Right atrium auricular region (tissue), 2 donors: Measurements from ENCODE around the gene NINJ1. TPM values are rescaled to one million over a fixed set of nuclear protein-coding genes. Genes with fewer than 3 reads are reported as not detected.
A peak's percentile ranks its signal among the peaks of the same experiment; 100 is the strongest.

Source experiments
- DNase-seq: peaks from one replicate; pipeline ENCODE4 v3.0.0-alpha.2; 2019; ENCODE audit warnings: low spot score
- H3K27ac ChIP-seq, 2 donors: fragments of 200-600 bp; sonication (generic); 1 replicate in 1 of 2; 2 replicates in 1 of 2; pipeline ENCODE4 v1.5.1; 2016 to 2019
- H3K27me3 ChIP-seq, 2 donors: fragments of 200-600 bp; sonication (generic); one replicate each; pipeline versions ENCODE4 v1.5.1 to v1.6.0; 2017 to 2019
- H3K36me3 ChIP-seq: fragments of 200-600 bp; sonication (generic); one replicate; pipeline ENCODE4 v1.5.1; 2016
- H3K4me1 ChIP-seq, 2 donors: fragments of 200-600 bp; sonication (generic); one replicate each; pipeline versions ENCODE4 v1.5.1 to v1.6.0; 2017 to 2019
- H3K4me3 ChIP-seq, 2 donors: fragments of 200-600 bp; sonication (generic); 1 replicate in 1 of 2; 2 replicates in 1 of 2; pipeline ENCODE4 v1.5.1; 2017 to 2019; ENCODE audit warnings: mild to moderate bottlenecking in 1 of 2, moderate library complexity in 1 of 2
- H3K9me3 ChIP-seq, 2 donors: fragments of 200-600 bp; sonication (generic); one replicate each; pipeline ENCODE4 v1.5.1; 2019
- CTCF ChIP-seq, 2 donors: fragments of 200-600 bp; sonication (generic); IDR thresholded peaks; one replicate each; pipeline ENCODE4 v1.5.1; 2019; ENCODE audit warnings: antibody characterized with exemption in 2 of 2
- total RNA-seq, 2 donors: library from RNA; depleted of rRNA; stranded (reverse); fragments of >200 nt; gene quantifications; one replicate each; pipeline ENCODE4 v1.1.0, GENCODE V29; 2016

NINJ1 gene
- total RNA-seq, 2 donors from 2014 or later: 65.5 to 89.4 TPM

GRCh38 chr9:93100276-93100636, 33.8 kb downstream of the NINJ1 start:
- peaks cover 0 to 33% of the 10 kb centered on the region in 2 donors for H3K4me1 ChIP-seq
- no peak for DNase-seq
- TF ChIP-seq CTCF (IDR thresholded peaks at IDR 0.05): no peak
- H3K27ac ChIP-seq: no peak overlapping the region
- H3K36me3 ChIP-seq: no peaks in the 10 kb centered on the region
- no peaks in the 10 kb centered on the region for H3K9me3 ChIP-seq
- H3K4me3 ChIP-seq: no peak overlapping the region
- H3K27me3 ChIP-seq: no peaks in the 10 kb centered on the region

- H3K27ac ChIP-seq: peak overlapping the region in 1 of 2 donors; percentile 82
- H3K4me1 ChIP-seq: peaks cover 0 to 39% of the 10 kb centered on the region in 2 donors
- TF ChIP-seq CTCF (IDR thresholded peaks at IDR 0.05): no peak
- H3K36me3 ChIP-seq: no peaks in the 10 kb centered on the region
- H3K9me3 ChIP-seq: no peaks in the 10 kb centered on the region
- no peaks in the 10 kb centered on the region for H3K27me3 ChIP-seq
- no peak overlapping the region for H3K4me3 ChIP-seq
- DNase-seq: no peak
These were observed 34.3 kb downstream of the NINJ1 start for GRCh38 chr9:93099551-93100275.

GRCh38 chr9:93098236-93098946, 35.7 kb downstream of the NINJ1 start:
- H3K9me3 ChIP-seq: no peaks in the 10 kb centered on the region
- no peak for TF ChIP-seq CTCF (IDR thresholded peaks at IDR 0.05)
- H3K4me1 ChIP-seq: peaks cover 0 to 51% of the 10 kb centered on the region in 2 donors
- no peaks in the 10 kb centered on the region for H3K27me3 ChIP-seq
- H3K36me3 ChIP-seq: no peaks in the 10 kb centered on the region
- no peak overlapping the region for H3K4me3 ChIP-seq
- peak; percentile 93 for DNase-seq
- peak overlapping the region; percentile 82 to 96 for H3K27ac ChIP-seq

- Histone ChIP-seq H3K27ac (peak overlapping the region; percentile 82 to 96), H3K9me3 (no peaks in the 10 kb centered on the region), H3K36me3 (no peaks in the 10 kb centered on the region), H3K4me1 (peaks cover 0 to 58% of the 10 kb centered on the region in 2 donors), H3K4me3 (peak overlapping the region in 1 of 2 donors; percentile 76), H3K27me3 (no peaks in the 10 kb centered on the region)
- DNase-seq: no peak
- no peak for TF ChIP-seq CTCF (IDR thresholded peaks at IDR 0.05)
These were observed 36.4 kb downstream of the NINJ1 start for GRCh38 chr9:93097511-93098201.

GRCh38 chr9:93096811-93097382, 37.2 kb downstream of the NINJ1 start:
- no peak for TF ChIP-seq CTCF (IDR thresholded peaks at IDR 0.05)
- H3K4me3 ChIP-seq: peak overlapping the region; percentile 76 to 96
- H3K36me3 ChIP-seq: no peaks in the 10 kb centered on the region
- peak overlapping the region; percentile 82 to 96 for H3K27ac ChIP-seq
- peaks cover 0 to 62% of the 10 kb centered on the region in 2 donors for H3K4me1 ChIP-seq
- H3K27me3 ChIP-seq: no peaks in the 10 kb centered on the region
- no peaks in the 10 kb centered on the region for H3K9me3 ChIP-seq
- DNase-seq: no peak
